GM21786 (cell line): ENCODE results near the gene ADPRS.

Experiments used
- ATAC-seq: cut with Tn5 transposase; IDR thresholded peaks from one replicate; pipeline ENCODE4 v1.9.1; 2021; ENCODE audit not compliant: unreplicated experiment

The ADPRS gene

DNA sequence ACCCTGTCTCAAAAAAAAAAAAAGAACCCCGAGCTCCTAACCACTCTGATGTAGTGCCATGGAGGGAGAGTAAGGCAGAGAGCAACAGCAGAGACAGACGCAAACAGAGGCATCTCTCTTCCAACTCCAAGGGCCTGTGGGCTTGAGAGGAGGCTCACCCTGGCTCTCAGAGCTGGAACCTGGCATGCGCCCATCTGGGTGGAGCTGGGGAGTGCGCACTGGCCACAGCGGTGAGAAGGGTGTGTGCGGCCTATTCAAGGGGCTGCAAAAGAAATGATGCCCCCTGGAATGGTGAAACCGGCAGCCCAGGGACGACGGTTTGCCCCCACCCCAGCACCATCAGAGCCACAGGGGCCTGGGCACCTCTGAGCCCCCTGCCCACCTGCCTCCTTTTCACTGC lies 18.7 kb downstream of the ADPRS start:
- ATAC-seq: no peak

DNA sequence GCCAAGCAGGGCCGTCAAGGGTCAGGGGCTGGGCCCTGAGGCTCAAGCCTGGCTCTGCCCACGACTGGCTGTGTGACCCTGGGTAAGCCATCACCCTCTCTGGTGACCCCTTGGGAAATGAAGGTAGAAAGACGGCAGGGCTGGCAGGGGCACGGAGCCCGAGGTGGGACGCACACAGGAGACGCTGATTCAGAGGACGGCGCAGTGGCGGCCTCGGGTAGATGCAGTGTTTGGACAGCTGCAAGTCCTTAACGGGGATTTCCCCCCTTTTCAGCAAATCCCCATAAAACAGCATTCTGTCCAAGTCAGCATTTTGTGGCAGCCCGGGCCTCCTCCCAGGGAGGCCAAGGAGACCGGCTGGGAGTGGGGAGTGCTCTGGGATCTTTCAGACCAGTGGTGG lies 19.6 kb downstream of the ADPRS start:
- ATAC-seq: no peak

DNA sequence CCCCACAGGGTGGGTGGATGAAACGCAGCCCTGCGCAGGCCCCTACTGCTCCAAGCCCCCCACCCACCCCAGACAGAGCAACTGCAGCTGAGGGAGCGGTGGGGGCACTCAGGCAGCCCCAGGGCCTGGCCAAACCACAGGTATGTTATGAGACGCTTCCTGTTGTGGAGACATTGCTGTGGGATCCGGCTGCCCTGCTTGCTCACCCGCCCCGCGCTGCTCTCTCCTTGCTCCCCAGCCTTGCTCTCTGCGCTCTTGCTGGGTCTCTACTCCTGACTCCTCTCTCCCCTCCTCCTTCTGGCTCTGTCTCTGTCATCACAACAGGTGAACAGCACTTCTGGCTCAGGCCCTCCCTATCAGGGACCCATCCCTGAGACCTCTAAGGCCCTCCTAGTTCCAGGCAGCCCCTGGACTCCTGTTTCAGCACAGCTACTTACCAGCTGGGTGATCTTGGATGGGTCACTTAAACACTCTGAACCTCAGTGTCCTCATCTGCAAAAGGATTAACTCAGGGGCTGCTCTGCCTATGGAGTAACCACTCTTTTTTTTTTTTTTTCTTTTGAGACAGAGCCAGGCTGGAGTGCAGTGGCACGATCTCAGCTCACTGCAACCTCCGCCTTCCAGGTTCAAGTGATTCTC lies 20.5 kb downstream of the ADPRS start:
- ATAC-seq: no peak

DNA sequence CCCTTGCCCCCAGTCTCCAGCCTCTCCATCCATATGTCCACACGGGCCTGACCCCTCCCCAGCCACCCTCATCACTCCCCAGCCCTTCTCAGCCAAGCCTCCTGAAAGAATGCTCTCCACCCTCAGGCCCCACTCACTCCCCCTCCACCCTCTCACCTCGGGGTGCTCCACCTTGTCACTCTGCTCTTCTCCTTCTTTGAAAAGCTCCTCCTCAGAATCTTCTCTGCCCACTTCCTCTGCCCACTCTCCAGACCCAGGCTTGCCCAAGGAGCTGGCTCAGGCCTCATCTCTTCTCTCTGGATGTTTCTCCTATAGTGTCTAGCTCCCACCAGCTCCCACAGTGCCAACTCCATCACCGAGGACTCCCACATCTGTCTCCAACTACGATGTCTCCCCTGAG lies 22.5 kb downstream of the ADPRS start:
- no peak for ATAC-seq

DNA sequence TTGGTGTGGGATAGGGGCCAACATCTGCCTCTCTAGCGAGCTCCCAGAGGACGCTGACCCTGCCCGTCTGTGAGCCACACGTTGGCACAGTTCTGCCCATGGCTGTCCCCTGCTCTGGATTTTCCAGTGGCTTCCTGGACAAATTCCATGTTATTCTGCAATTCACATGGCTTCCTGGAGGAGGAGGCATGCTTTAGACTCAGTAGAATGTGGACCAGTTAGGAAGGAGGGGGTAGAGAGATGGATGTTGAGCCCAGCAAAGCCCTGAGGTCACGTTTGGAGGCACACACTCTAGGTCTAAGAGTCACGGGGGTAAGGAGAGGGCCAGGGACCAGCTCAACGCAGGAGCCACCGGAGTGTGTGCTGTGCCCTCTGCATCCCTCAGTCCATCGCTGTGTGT lies 24.1 kb downstream of the ADPRS start:
- ATAC-seq: no peak

DNA sequence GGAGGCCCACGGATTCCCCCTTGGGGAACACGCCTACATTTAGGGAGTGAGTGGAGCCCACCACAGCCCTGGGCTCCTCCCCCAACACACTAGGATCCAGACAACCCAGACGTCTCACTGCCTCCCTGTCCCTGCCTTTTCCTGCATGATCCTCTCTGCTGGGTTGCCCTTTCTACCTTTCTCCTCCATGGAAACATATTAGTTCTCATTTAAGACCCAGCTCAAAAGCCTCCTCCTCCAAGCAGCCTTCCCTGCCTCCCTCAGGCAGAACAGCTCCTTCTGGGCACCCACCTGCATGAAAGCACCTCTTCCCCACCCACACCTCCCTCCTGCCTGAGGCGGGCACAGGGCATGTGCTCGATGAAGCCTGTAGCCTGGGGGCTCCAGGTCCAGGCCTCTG lies 25.7 kb downstream of the ADPRS start:
- no peak for ATAC-seq

DNA sequence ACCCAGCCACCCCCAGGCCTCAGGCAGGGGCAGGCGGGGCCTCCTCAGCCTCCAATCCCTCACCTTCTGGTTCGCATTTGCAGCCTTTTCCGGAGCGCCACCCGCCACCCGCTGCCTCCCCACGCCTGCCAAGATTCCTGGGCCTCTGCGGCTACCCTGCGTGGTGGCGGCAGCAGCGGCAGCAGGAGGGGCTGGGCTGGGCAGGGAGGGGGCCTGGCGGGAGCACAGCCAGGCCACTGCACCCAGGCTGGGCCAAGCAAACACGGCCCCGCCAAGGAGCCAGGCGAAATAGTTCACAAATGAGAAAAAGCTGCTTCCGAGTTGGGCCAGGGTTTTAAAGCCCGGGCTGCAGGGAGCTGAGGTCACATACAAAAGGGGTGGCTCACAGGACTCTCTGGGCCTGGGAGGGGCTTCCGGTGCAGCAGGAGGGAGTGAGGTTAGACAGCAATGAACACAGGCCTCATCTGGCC lies 26.5 kb downstream of the ADPRS start:
- no peak for ATAC-seq

DNA sequence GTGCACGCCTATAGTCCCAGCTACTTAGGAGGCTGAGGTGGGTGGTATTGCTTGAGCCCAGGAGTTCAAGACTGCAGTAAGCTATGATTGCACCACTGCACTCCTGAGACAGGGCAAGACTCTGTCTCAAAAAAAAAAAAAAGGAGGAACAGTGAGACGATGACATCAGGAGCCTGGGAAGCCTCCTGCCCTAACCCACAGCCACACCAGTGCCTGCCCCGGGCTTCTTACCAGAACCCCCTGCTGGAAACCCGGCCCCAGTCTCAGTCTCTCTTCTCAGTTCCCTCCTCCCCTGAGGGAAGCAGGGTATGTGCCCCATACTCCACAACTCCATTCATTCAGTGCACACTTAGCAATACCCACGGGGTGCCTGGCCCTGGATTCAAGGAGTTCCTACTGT lies 27.2 kb downstream of the ADPRS start:
- no peak for ATAC-seq

DNA sequence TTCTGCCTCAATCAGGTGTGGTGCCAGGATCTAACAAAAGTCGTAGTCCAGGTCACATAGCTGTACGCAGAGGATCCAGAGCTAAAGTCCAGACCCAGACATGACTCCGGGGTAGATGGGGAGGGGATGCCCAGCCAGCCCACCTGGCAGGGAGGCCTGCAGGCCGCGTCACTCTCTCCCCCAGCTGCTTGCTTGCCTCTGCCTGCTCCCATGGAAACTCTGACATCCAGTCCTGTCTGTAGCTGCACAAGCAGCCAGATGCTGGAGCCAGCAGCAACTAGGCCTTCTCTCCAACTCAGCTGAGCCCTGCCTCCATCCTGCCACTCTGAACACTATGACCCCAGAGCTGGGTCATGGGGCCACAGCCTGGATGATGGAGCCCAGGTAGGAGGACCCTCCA lies 28.2 kb downstream of the ADPRS start:
- ATAC-seq: no peak

DNA sequence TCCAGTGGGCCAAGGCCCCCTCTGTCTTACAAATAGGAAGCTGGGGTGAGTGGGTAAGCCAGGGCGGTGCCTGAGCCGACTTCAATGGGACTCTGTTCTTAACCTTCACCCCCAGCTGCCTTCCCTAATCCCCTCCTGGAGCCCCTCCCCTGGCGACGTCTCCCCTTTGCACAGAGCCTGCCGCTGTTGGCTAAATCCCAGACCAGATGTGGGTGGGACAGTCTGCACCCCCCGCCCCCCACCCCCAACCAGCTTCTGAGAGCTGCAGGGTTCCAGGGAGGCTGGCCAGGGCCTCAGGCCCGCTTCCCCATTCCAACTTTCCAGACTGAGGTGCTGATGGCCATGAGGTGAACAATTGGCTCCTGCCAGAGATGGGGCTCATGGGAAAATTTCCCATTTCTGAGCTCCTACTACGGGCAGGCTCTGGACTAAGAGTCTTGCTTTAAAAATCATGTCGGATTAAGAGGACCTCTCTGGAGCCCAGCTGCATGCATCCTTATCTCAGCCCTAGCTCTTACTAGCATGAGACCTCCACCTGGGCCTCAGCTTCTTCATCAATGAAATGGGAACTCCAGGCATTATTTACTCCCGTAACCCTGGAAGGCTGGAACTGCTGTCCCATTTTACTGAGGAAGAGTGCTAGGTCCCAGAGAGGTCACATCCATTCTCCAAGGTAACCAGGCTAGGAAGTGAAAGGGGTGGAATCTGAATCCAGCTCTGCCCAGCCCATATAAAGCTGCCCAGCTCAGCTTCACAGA lies 29.9 kb downstream of the ADPRS start:
- ATAC-seq: no peak

DNA sequence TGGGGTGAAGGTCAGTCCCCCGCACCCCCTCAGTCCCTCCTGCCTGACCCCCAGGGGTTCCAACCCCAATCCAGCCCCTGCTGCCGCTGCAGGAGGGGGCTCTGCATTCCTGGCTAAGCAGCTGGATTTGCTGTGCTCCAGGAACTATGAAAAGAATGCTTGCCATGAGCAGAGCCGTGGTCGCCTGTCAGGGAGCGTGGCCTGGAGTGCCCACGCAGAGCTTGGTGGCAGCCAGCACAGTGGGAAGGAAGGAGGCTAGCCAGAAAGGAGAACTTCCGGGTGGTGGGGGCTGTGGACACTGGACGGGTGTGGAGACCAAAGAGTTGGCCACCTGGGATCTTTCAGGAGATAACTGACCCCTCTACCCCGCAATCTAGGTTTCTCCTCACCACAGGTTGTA lies 30.8 kb downstream of the ADPRS start:
- ATAC-seq: no peak

DNA sequence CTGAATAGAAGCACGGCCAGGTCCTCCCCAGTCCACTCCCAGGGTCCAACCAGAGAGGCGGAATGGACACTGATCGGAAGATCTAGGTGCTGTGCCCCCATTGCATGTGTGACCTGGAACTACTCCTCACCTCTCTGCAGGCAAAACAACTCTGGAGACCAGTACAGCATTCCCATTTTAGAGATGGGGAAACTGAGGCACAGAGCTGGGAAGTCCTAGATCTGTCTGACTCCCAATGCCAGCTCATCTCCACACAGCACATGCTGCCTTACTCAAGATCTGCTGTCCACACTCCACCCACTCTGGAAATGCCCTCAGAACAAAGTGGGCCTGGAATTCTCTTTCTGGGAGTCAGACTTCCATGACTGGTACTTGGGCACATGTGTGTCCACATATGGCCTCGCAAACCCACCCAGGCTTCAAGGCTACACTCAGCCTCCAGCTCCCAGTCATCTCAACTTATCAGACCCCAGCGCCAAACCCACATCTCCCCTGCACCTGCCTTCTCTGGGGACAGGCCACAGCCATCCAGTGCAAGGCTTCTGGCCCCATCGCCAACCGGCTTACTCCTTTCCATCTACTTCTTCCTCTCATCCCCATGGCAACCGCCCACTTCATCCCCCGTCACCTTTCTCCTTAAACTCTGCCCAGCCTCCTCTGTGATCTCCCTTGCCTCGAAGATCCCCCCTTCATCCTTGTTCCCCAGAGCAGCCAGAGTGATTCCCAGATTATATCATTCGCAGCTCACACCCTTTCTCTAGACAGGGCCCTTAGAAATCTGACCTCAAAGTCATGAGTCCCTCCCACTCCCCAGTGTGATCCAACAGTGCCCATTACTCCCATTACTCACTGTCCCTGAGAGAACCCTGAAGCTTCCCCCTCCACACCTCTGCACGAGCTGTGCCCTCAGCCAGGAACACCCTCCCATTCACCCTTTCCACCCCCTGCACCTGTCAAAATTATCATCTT lies 33.7 kb downstream of the ADPRS start:
- no peak for ATAC-seq

DNA sequence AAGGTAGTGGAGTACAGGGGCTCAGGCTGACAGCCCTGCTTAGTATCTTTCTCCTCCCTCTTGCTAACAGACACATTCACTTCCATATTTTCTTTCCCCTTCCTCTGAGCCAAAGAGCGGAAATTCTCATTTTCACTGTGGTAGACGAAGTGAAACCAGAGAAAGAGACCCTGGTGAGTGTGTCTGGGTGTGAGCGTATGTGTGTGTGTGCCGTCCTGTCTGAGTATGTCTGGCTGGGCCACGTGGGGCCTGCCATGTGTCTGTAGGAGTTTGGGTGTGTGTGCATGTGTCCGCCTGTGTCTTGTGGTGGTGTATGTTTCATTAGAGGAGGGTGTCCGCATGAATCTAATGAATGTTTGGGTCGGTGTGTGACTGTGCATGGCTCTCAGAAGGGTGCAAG lies 34.7 kb downstream of the ADPRS start:
- ATAC-seq: no peak

DNA sequence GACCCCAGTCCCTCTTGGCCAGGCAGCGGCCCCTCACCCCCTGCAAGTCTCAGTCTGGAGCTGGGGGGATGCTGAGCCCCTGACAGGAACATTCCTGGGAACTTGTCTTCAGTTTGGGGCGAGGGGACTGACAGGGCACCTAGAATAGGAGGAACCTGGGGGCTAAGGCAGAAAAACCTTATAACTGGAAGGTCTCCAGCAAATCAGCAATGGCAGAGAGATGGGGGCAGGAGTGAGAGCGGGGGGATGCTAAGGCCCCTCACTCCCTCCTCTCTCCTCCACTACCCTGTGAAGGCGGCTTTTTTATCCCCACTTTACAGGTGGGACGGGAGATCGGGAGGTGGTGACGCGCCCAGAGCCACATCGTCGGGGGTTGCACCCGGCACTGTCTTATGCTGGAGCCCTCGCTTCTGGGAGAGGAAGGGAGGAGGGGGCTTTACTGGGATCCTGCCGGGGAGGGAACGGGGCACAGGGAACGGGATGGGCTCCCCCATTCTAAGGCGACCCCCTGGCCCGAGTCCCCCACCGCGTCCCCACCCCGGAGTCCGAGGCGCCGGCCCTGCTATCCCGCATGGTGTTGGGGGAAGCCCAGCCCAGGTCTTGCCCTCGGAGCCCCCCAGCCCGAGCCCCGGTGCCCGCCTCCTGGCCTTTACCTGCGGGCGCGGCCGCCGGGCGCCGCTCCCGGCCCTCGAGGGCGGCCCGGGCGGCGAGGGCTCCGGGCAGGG lies 35.9 kb downstream of the ADPRS start:
- ATAC-seq: no peak

DNA sequence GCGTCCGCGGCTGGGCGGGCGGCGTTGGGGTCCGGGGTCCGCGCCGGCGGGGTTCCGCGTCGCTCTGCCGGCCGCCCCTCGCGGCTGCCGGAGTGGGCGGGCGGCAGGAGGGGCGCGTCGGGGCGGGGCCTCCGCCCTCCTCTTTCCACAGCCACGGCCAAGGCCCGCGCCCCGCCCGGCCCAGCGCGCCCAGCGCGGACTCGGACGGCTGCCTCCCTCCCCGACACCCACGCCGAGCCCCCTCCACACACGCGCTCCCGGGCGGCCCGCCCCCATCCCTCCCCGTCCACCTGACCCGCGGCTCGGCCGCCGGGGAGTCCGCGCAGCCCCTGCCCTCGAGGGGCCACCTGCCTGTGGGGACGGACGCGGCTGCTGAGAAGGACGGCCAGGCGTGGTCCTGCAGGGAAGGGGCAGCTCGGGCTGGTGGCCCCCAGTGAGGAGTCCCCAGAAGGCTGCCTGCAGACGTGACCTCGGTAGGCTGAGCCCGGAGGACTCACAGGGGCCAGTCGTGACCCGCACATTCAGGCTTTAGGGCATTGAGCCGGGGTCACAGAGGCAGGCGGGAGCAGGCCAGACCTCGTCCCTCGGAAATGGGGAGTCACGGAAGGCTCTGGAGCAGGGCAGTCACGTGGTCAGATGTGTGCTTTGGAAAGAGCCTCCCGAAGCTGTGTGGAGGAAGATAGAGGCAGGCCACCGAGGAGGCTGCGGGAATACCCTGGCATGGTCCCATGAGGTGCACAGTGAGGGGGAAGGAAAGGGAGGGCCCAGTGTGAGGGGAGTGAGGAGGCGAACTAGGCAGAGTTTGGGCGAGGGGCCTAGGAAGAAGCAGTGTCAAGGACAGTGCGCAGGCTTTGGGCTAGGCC lies 36.7 kb downstream of the ADPRS start, which contains the start of gene COL8A2:
TSS of gene COL8A2 (minus strand) at position 94 of the 863 bp plus-strand sequence. CDS start 24,980 bp downstream, outside the sequence.
- no peak for ATAC-seq

DNA sequence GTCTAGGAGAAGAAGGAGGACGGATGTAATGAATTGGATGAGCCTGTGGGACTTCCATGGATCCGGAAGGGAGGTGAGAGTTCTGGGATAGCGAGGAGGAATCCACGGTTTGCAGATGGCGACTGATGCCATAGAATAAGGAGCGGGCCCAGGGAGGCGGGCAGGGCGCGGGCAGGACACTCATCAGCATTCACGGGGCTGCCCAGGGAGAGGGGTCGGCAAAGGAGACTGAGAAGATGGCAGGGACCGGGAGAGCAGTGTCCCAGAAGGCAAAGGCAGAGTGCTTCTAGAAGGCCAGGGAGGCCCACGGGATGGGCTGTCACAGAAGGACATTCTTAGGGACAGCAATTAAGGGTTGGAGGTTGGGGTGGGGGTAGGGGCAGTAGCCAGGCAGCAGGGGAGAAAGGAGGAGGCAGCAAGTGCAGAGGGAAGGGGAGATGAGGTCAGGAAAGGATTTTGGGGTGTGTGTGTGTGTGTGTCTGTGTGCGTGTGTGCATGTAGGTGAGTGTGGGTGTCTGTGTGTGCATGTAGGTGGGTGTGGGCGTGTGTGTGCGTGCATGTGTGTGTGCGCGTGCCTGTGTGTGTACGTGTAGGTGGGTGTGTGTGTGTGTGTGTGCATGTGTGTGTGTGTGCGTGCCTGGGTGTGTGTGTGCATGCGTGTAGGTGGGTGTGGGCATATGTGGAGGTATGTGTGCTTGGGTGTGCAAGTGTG lies 37.5 kb downstream of the ADPRS start:
- ATAC-seq: no peak

DNA sequence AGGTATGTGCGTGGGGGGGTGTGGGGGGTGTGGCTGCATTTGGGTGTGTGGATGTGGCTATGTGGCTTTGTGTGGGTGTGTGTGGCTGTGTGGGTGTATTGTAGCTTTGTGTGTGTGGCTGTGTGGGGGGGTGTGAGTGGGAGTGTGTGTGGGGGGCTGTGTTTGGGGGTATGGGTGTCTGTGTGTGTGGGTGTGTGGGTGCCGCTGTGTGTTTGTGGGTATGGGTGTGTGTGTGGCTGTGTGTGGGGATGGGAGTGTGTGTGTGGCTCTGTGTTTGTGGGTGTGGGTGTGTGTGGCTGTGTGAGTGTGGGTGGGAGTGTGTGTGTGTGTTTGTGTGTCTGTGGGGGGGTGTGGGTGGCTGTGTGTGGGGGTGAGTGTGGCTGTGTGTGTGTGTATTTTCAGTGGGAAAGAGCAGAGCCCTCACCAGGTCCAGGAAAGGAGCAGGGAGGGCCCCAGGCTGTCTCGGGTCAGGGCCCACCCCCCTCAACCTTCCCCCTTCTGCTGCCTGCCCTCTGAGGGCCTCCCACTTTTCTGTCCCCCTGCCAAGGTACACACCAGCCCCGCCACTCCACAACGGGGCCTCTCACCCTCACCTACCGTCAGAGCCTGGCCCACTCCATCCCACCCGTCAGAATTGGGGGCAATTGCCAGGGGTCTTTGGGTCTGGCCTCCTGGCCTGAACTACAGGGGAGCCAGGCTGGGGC lies 38.3 kb downstream of the ADPRS start:
- no peak for ATAC-seq

DNA sequence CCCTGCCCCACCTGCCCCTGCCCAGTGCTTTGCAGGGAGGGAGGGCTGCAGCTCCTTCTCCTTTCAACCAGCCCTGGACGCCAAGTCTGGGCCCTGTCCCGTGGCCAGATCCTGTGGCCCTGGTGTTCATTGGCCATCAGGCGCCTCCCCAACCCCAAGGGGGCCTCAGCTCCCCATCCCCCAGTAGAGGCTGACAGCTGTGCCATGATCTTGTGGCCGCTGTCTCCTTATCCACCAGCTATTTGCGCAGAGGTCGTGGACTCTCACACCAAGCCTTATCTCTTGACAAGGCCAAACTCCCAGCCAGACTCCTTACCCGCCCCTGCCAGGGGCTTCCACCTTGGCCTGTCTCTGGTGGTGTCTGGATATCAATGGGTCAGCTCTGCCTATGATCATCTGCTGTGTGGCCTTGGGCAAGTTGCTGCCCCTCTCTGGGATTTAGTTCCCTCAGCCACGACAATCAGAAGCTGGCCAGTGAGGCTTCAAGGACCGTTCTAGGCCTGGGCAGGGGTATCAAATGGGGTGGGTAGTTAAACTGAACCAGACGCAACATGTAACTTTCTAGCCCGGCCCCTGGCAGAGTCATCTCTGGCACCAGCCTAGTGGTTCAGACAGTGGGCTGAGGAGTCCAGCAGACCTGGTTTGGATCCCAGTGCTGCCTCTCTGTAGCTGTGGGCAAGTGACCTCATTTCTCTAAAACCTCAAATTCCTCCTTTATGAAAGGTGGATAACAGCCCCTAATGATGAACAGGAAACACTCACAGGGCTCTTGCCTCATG lies 39.6 kb downstream of the ADPRS start:
- no peak for ATAC-seq
